Occipital lobe (tissue), 2 donors: ENCODE measurements around the gene RPTOR. TPM values are rescaled to one million over a fixed set of nuclear protein-coding genes. Genes with fewer than 3 reads are reported as not detected.
A peak's percentile ranks its signal among the peaks of the same experiment; 100 is the strongest.

Source experiments
- DNase-seq: peaks from one replicate; lab custom pipeline; 2025; lab: John Stamatoyannopoulos, UW
- total RNA-seq: library from RNA; depleted of rRNA; stranded (reverse); fragments of >200 nt; gene quantifications from one replicate; pipeline ENCODE4 v1.2.3, GENCODE V29; 2014

RPTOR gene
- total RNA-seq, 1 donor from 2014 or later, result 14.2 TPM

DNA sequence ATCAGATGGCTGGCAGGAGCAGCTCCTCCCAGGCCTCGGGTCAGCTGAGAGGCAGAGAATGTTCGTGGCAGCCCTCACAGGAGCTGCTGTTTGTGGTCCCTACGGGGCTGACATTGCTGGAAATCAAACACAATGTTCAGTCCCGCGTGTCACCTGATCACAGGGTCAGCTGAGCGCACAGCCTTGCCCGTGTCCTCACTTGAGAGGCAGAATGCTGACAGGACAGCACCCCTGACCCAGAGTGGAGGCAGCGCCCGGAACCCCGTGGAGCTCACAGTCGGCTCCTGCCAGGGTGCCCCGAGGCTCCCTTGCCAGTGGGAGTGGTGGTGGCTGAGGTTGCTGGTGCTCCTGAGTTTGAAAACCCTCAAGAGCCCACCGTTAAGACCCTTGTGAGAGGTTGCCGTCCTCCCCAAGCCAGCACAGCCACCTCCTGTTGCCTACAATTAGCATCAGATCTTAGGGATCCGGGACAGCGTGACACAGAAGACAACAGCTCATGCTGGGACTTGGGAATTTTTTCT is 443.4 kb downstream of the RPTOR start:
- no peak for DNase-seq

GRCh38 chr17:80989586-80989913 is 444.9 kb downstream of the RPTOR start:
- no peak for DNase-seq

- DNase-seq, result no peak
Observed at GRCh38 chr17:80990921-80991644, 446.4 kb downstream of the RPTOR start.

DNA sequence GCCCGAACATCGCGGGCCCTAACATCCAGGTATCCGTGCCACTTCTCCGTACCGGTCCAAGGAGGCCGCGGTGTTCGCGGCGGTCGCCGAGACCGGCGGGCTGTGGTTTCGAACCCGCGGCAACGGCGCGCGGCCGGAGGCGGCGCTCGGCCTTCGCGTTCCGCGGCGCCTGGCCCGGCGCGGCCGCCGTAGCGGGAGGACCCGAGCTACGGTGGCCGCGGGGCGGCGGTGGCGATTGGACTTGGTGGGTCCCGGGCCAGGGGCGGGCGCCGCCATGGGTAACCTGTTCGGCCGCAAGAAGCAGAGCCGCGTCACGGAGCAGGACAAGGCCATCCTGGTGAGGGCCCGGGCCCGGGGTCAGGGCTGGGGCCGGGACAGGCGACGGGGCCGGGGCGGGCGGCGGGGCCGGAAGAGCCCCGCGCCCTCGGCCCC is 447.0 kb downstream of the RPTOR start, which contains the start of gene CHMP6:
Gene CHMP6 (plus strand): TSS at position 197 of the 432 bp plus-strand sequence. CDS start 78 bp downstream, at position 275.
- no peak for DNase-seq

GRCh38 chr17:80992077-80992947 is 447.7 kb downstream of the RPTOR start:
- no peak for DNase-seq

- DNase-seq, result no peak
Observed at GRCh38 chr17:80992948-80993624, 448.4 kb downstream of the RPTOR start.

- no peak for DNase-seq
Observed at GRCh38 chr17:80995131-80995530, 450.5 kb downstream of the RPTOR start.

DNA sequence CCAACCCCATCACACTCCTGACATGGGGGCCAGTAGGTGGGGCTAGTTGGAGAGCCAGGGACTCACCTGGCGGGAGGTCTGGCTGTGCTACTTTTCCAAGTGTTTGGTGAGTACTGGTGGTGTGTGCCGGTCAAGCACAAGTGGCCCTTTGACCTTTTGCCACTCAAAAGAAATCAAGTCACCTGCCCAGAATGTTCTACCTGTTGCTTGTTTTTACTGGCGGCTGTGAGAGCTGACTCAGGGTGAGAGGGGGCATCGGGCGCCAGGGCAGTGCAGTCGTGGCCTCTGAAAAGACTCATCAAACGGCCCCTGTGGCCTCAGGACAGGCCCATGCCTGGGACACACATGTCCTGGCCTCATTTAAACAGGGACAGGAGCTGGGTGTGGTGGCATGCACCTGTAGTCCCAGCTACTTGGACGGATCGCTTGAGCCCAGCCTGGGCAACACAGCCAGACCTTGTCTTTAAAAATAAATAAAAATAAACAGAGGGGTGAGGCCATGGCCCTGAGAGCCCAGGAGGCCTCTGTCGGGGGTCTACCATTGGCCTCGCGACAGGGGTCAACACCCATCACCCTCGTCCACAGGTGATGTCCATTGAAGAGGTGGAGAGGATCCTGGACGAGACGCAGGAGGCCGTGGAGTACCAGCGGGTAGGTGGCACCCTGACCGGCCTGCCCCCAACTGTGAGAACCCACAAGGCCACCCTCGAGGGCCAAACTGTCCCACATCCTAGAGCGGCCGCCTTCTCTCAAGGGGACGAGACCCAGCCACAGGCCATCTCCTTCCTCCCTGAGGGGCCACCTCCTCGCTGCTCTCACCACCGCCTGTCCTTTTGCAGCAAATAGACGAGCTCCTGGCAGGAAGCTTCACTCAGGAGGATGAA is 452.0 kb downstream of the RPTOR start:
- DNase-seq, result no peak

GRCh38 chr17:80997424-80998117 is 452.9 kb downstream of the RPTOR start:
- DNase-seq, result no peak

DNA sequence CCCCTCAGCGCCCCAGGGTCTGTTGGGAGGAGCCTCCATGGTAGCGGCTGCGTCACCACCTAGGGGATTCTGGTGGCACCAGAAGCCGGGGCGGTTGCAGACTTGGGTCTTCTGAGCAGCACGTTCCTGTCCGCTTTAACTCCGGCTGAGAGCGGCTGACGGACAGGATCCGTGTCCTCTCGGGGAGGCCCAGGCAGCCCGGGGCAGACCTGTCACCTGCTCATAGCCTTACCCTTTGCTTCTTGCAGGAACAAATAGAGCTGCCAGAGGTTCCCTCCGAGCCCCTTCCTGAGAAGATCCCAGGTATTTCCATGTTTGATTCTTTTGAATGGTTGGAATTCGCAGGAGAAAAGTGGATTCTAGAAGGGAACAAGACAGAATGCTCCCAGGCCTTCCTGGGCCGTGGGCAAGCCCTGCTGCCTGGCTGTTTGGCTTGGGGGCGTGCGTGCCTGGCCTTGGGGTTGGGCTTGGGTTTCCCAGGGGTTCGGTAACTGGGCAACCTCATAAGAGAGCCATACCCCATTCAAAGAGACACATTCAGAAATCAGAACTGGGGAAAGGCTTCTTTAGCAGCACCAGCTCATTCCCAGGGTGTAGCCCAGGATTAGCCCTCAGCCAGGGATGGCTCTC is 453.6 kb downstream of the RPTOR start:
- DNase-seq, result no peak

DNA sequence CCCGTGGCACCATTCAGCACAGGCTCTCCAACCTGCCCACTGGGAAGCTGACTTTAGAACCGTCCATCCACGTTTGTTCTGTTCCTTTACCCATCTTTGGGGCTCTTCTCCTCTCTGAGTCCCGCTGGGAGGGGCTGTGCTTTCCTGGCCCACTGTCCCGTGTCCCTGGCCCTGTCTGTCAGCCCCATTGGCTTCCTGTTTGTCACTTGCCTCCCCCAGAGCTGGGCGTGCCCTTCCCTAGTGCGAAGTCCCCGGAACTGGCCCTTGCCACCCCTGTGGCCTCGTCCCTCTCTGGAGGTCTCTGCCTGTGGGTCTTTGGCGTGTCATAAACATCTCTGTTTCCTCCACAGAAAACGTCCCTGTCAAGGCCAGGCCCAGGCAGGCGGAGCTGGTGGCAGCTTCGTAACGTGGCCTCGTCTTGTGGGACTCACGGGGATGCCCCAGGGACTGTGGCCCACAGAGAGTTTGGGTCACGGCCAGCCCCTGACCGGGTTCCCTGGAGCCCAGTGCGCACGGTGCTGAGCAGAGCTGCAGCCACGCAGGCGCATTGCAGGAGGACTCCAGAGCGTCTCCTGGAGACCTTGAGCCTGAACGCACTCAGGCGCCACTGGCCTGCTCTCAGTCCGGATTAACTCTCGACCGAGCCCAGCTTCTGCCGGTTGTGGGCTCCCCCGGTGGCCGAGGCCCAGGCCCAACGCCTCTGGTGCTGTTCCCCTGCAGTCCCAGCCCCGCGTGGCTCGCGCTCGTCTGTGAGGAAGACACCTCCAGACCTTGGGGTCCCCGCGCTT is 454.3 kb downstream of the RPTOR start:
- DNase-seq, result no peak

DNA sequence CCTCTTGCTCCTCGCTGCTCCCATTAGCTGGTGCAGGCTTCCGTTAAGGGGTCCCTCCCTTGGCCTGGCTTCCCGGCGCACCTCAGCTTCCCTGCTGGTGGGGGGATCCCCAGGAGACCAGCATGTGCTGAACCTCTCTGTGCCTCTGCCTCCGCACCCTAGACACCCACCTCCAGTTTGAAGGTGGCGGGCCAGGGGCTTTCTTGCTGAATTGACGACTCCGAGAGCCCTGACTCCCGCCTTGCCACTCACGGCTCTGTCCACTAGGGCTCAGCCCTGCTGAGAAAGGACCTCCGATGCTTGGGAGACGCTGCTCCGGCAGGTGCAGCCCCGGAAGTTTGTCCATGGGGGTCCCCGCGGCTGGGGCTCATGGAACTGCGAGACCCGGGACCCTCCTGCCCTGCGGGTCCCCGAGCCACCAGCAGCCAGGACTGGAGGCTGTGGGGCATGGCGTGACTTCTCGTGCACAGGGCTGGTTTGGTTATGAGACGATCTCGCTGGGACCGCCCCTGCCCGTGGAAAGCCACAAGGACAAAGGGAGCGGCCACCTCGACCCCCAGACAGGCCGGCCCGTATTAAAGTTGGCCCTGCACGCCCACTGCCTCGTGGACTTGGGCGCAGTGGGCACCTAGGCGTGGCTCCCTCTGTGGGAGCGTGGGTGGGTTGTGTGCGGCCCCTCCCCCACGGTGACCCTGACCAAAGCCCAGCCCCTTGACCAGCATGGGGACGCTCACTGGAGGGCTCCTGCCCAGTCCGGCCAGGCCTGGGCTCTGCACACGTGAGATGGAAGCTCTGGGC is 455.1 kb downstream of the RPTOR start:
- no peak for DNase-seq

GRCh38 chr17:81000334-81000630 is 455.6 kb downstream of the RPTOR start:
- no peak for DNase-seq

DNA sequence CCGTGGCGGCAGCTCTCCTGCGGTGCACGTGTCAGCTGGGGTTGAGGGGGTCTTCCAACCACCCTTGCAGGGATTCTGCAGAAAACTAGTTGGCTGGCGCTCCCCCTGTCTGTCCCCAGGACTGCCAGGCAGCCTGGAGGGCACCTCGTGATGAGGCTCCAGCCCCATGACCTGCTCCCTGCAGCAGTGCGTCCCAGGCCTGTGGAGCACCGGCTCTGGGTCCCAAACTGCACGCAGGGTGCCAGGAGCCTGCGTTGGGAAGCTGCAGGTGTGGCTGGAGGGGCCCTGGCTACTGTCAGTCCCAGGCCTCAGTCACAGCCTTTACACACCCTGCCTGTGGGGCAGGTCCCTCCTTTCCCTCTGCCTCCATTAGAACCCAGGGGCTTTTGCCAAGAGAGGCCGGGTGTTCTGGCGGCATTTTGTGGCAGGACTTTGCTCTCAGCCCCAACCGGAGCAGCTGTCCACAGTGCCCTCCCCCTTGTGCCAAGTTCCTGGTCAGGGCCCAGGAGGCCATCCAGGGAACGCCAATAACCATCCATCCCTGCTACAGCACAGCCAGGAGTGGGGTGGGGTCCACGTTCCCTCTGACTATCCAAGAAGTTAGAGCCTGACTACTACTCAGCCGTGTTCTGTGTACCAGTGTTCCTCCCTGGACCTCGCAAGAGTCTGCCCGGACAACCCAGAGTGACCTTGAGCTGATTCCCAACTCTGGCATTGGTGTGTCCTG is 456.2 kb downstream of the RPTOR start:
- no peak for DNase-seq

DNA sequence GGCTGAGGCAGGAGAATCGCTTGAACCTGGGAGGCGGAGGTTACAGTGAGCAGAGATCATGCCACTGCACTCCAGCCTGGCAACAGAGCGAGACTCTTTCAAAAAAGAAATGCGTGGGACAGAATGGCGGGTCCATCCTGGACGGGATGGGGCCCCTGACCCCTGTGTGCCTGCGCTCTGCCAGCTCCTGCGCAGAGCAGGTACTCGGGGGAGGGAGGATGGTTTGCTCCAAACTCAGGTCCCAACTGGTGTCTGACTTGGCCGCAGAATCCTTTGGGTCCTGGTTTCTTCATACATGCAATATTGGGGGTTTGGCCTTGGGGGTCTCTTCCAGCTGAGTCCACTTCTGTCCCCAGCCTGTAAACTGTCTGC is 457.4 kb downstream of the RPTOR start:
- DNase-seq, result no peak

- DNase-seq, result peak; percentile 28
Observed at GRCh38 chr17:81002409-81003361, 458.0 kb downstream of the RPTOR start.
